ENCODE results near the gene TRAFD1. TPM values are rescaled to one million over a fixed set of nuclear protein-coding genes. Genes with fewer than 3 reads are reported as not detected.

TRAFD1 gene
- total and polyA plus RNA-seq, 9 of the 15 experiments (the other 6 are each of a cell fraction or from before 2014, with no cell fraction given), result 41.3 to 85.5 (median 54.5) TPM

- TF ChIP-seq REST (IDR thresholded peaks at IDR 0.05; ENCODE audit: borderline replicate concordance) (no peak), REST (CRISPR knock-in tag; IDR thresholded peaks at IDR 0.05; ENCODE audit: low read depth) (no peak), ZBTB1 (CRISPR knock-in tag; IDR thresholded peaks at IDR 0.05; ENCODE audit: borderline replicate concordance, low read depth) (no peak), RUNX1 (IDR thresholded peaks at IDR 0.05; ENCODE audit: low read depth) (no peak), RNF219 (CRISPR knock-in tag; IDR thresholded peaks at IDR 0.05) (no peak), HMGN3 (IDR thresholded peaks at IDR 0.05; ENCODE audit: borderline replicate concordance, extremely low read depth, insufficient read length, low read depth, low read length) (no peak), FOXK1 (CRISPR knock-in tag; IDR thresholded peaks at IDR 0.05; ENCODE audit: borderline replicate concordance) (no peak), ZNF134 (CRISPR knock-in tag; conservative IDR thresholded peaks at IDR 0.05) (no peak)
These were observed 44.0 kb downstream of the TRAFD1 start (continued) for GRCh38 chr12:112169161-112169872.
